Psoas muscle (tissue), 8 donors: ENCODE data around the gene ASTL. TPM values are rescaled to one million over a fixed set of nuclear protein-coding genes. Genes with fewer than 3 reads are reported as not detected.
A peak's percentile ranks its signal among the peaks of the same experiment; 100 is the strongest.

Experiments
- ATAC-seq, 4 donors: fragments of 200-7000 bp; cut with Tn5 transposase; one replicate each; pipeline ENCODE4 v1.9.1; 2020; ENCODE audit warnings: moderate library complexity in 3 of 4, mild to moderate bottlenecking in 2 of 4
- DNase-seq, 2 donors: peaks; one replicate each; pipeline ENCODE4 v3.0.0-alpha.2; 2020
- H3K27ac ChIP-seq: fragments of 200-600 bp; one replicate; pipeline ENCODE4 v1.8.0; 2022
- H3K27me3 ChIP-seq, 3 donors: fragments of 200-600 bp in 1 of 3; one replicate each; pipeline versions ENCODE4 v1.6.1 to v1.8.0; 2013 to 2022; ENCODE audit warnings: low read length in 2 of 3, mild to moderate bottlenecking in 2 of 3, moderate library complexity in 1 of 3; ENCODE audit not compliant: insufficient read depth in 3 of 3
- H3K36me3 ChIP-seq, 2 donors: fragments of 200-600 bp in 1 of 2; one replicate each; pipeline versions ENCODE4 v1.6.1 to v1.8.0; 2013 to 2022; ENCODE audit warnings: low read depth in 1 of 2, mild to moderate bottlenecking in 1 of 2, moderate library complexity in 1 of 2; ENCODE audit not compliant: insufficient read depth in 1 of 2
- H3K4me1 ChIP-seq: fragments of 200-600 bp; one replicate; pipeline ENCODE4 v1.8.0; 2022
- H3K4me3 ChIP-seq: fragments of 200-600 bp; one replicate; pipeline ENCODE4 v1.8.0; 2022; ENCODE audit warnings: mild to moderate bottlenecking
- H3K9me3 ChIP-seq: fragments of 200-600 bp; one replicate; pipeline ENCODE4 v1.8.0; 2022
- WGBS, 3 donors: extraction: QIAGEN DNeasy Blood & Tissue Kit; methylation state at CpG; one replicate each; pipeline versions ENCODE4 v1.1.6 to v1.1.7; 2013; 5-methylcytosine and 5-hydroxymethylcytosine counted together
- intact Hi-C, 2 donors: fragments of 100-400 bp; cut with DNase I; formaldehyde crosslinking; loops; one replicate each; pipeline versions ENCODE4 v1.11.0 to v1.14.2; 2022
- polyA plus RNA-seq, 3 donors: library from polyadenylated mRNA; stranded (reverse); fragments of 200-250 nt; gene quantifications; one replicate each; pipeline ENCODE4 v1.2.3, GENCODE V29; 2013
- total RNA-seq, 4 donors: library from RNA; stranded (reverse); fragmentation: NEBNext Ultra II Directional in 2 of 4; extraction: Animal tissue kit (Norgen Biotek cat#: 25700) in 2 of 4; gene quantifications; one replicate each; pipeline versions ENCODE4 v1.2.1 to v1.2.4, GENCODE V29; 2021 to 2023
- TF ChIP-seq, protein P1 (sequence below): fragments of 200-600 bp; IDR thresholded peaks from one replicate; pipeline ENCODE4 v1.8.0; 2022; ENCODE audit warnings: antibody characterized with exemption
- donor health status: healthy with polysubstance abuse.
- donor health status: DM: no; HTN: no; CAD: no; lungs with moderate emphysema.
- donor health status: Bipolar disorder and iron deficiency.
- donor health status: healthy.
- donor health status: DM: yes; HTN: yes; CAD: no.
- donor health status: DM: no; HTN: no; CAD: no.
- donor health status: DM: no; HTN: no; CAD: no.
- donor health status: DM: yes; HTN: yes; CAD: no.

The ASTL gene
- total and polyA plus RNA-seq, 7 donors, result 0.03 TPM; not detected in 6

DNA sequence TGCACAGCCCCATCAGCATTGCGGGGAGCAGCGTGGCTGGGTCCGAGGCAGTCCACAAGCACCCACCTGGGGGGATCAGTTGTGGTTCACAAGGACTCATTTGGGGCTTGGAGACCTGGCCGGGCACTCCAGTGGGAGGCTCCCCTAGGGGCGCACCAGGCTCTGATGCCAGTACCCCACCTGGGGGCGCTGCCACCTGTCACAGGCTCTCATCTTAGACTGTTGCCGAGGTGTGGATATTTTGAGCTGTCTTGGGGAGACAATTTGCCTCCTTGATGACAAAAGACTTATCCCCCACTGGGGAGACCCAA, 25.0 kb downstream of the ASTL start:
- H3K27me3 ChIP-seq, result peaks cover 0 to 23% (median 0%) of the 10 kb centered on the region in 3 donors
- no peak overlapping the region for H3K27ac ChIP-seq
- 89 to 93% (median 90%) methylated on average over 7 of the region's 7 CpGs for WGBS, 3 donors
- no peaks in the 10 kb centered on the region for H3K36me3 ChIP-seq
- no peaks in the 10 kb centered on the region for H3K9me3 ChIP-seq
- TF ChIP-seq, protein P1, sequence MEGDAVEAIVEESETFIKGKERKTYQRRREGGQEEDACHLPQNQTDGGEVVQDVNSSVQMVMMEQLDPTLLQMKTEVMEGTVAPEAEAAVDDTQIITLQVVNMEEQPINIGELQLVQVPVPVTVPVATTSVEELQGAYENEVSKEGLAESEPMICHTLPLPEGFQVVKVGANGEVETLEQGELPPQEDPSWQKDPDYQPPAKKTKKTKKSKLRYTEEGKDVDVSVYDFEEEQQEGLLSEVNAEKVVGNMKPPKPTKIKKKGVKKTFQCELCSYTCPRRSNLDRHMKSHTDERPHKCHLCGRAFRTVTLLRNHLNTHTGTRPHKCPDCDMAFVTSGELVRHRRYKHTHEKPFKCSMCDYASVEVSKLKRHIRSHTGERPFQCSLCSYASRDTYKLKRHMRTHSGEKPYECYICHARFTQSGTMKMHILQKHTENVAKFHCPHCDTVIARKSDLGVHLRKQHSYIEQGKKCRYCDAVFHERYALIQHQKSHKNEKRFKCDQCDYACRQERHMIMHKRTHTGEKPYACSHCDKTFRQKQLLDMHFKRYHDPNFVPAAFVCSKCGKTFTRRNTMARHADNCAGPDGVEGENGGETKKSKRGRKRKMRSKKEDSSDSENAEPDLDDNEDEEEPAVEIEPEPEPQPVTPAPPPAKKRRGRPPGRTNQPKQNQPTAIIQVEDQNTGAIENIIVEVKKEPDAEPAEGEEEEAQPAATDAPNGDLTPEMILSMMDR, result no peak
- H3K4me3 ChIP-seq, result peak overlapping the region; percentile 66
- H3K4me1 ChIP-seq, result peaks cover 1% of the 10 kb centered on the region
- no peak for DNase-seq
- intact Hi-C loops, result loop anchor here (10.0 kb wide), 1 partner anchor 89 kb away; no protein-coding TSS in a partner anchor
- ATAC-seq, result no peak

DNA sequence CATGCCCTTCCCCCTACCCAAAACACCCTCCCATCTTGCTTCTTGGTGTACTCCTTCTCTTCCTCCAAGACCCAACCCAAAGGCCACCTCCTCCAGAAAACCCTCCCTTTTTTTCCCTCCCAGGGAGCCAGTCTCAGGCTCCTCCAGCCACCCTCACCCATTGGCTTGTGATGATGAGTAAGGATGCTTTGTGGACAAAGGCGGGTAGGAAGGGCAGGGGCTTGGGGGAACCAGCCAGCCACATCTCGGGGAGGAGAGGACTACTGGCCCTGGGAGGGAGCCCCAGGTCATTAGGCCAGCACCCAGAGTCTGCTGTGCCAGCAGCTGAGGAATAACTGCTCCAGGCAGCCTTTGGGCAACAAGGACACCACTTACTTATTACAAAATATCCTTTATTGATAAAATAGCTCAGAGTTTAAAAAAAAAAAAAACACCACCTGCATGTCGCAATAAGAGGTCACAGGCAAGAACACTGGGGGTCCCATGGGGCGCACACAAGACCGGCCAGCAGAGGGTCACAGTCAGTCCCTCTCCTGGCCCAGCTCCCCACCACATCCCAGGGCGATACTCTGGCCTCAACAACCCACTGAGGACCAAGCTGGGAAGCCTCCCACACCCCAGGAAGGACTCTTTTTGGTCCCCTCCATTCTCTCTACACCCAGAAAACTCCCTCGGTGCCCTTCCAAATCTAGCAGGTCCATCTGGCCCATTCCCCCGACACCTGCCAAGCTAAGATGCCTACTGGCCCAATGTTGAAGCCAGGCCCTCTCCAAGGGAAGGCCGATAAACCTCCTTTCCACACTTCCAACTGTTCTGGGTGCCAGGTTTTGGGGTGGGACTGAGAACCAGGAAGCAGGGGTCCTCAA, 25.6 kb downstream of the ASTL start:
- DNase-seq, result no peak

DNA sequence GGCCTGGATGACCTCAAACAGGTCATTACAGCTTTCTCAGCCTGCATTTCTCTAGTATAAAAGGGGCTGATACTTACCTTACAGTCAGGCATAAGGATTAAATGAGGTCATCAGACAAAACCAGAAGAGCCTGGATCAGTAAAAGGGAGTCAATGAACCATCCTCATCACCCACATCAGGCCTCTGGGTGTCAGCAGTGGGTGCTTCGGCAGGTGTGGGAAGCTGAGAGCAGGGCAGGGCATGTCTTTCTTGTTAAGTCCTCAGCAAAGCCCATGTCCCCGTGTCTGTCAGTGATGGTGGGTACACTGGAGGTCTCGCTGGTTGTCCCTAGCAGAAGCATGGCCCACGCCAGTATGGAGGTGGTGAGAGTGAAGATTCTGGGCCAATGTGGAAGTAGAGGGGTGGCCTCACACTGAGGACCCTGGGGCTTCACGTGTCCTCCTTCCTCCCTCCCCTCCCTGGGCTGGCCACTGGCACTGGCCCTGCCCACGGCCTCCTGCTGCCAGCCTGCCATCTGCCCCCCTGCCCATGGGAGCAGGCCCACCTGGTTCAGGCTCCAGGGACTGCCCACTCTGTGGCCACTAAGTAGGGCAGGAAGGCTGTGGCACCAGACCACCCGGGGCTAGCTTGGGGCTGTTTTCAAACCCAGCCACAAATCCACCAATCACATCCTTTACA, 26.3 kb downstream of the ASTL start:
- Histone ChIP-seq H3K36me3 (no peaks in the 10 kb centered on the region), H3K9me3 (no peaks in the 10 kb centered on the region), H3K27ac (no peak overlapping the region), H3K27me3 (peaks cover 0 to 23% (median 0%) of the 10 kb centered on the region in 3 donors), H3K4me1 (no peaks in the 10 kb centered on the region), H3K4me3 (no peak overlapping the region)
- intact Hi-C loops, result loop anchor here (10.0 kb wide), 1 partner anchor 87 kb away; no protein-coding TSS in a partner anchor
- TF ChIP-seq, protein P1, result no peak
- ATAC-seq (no peak), DNase-seq (no peak)
- 79 to 94% (median 90%) methylated on average over 6 to 7 of the region's 7 CpGs for WGBS, 3 donors

More for the DNA sequence above, 25.6 kb downstream of the ASTL start:
- Histone ChIP-seq H3K27me3 (peaks cover 0 to 23% (median 0%) of the 10 kb centered on the region in 3 donors), H3K4me1 (no peaks in the 10 kb centered on the region), H3K27ac (no peak overlapping the region), H3K4me3 (peak overlapping the region; percentile 66), H3K36me3 (no peaks in the 10 kb centered on the region), H3K9me3 (no peaks in the 10 kb centered on the region)
- intact Hi-C loops, result loop anchor here (10.0 kb wide), 1 partner anchor 88 kb away; no protein-coding TSS in a partner anchor
- 81 to 89% (median 83%) methylated on average over 9 of the region's 9 CpGs for WGBS, 3 donors
- ATAC-seq, result no peak
- TF ChIP-seq, protein P1, result no peak

DNA sequence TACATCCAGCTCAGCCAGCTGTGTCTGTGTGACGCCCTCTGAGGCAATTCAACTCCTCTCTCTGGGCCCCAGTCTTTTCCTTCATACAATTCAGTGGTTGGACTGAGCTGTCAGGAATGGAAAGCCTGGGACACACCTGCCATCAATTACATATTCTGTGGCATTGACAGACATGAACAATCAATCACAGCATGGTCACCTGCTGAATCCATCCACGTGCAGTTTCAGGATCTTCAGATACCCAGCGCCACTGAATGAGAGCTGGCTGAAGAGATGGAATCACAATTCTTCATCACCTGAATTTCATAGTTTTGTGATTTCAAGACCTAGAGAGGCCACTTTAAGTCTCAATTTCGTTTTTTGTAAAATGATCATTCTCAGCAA, 27.1 kb downstream of the ASTL start:
- Histone ChIP-seq H3K4me3 (no peak overlapping the region), H3K27ac (no peak overlapping the region), H3K4me1 (no peaks in the 10 kb centered on the region), H3K27me3 (peaks cover 0 to 17% (median 0%) of the 10 kb centered on the region in 3 donors), H3K36me3 (no peaks in the 10 kb centered on the region), H3K9me3 (no peaks in the 10 kb centered on the region)
- DNase-seq, result no peak
- no peak for ATAC-seq
- TF ChIP-seq, protein P1, result no peak
- intact Hi-C loops, result loop anchor here (10.0 kb wide), 1 partner anchor 86 kb away; no protein-coding TSS in a partner anchor
- 80 to 89% (median 81%) methylated on average over 4 of the region's 4 CpGs for WGBS, 3 donors
